Peyer's patch (tissue), 4 donors: ENCODE measurements around the gene OSTN. TPM values are rescaled to one million over a fixed set of nuclear protein-coding genes. Genes with fewer than 3 reads are reported as not detected.
"Not testable (repeated sequence)": the region's sequence is repeated elsewhere in the genome, so short reads cannot be mapped to it uniquely, and the experiment has no call there.

Experiments used
- DNase-seq, 3 donors: peaks; one replicate each; pipeline ENCODE4 v3.0.0-alpha.2; 2017 to 2019
- H3K27ac ChIP-seq, 4 donors: fragments of 200-600 bp; sonication (generic); one replicate each; pipeline ENCODE4 v1.5.1; 2016 to 2019
- H3K27me3 ChIP-seq, 2 donors: fragments of 200-600 bp; sonication (generic); one replicate each; pipeline ENCODE4 v1.5.1; 2019
- H3K36me3 ChIP-seq, 3 donors: fragments of 200-600 bp; sonication (generic); one replicate each; pipeline ENCODE4 v1.5.1; 2016 to 2019
- H3K4me1 ChIP-seq, 4 donors: fragments of 200-600 bp; sonication (generic); one replicate each; pipeline ENCODE4 v1.5.1; 2016 to 2019
- H3K4me3 ChIP-seq, 4 donors: fragments of 200-600 bp; sonication (generic); 1 replicate in 3 of 4; 2 replicates in 1 of 4; pipeline ENCODE4 v1.5.1; 2016 to 2019; ENCODE audit warnings: mild to moderate bottlenecking in 1 of 4
- H3K9me3 ChIP-seq, 4 donors: fragments of 200-600 bp; sonication (generic); one replicate each; pipeline ENCODE4 v1.5.1; 2016 to 2019; ENCODE audit warnings: mild to moderate bottlenecking in 1 of 4
- CTCF ChIP-seq, 6 experiments: fragments of 450-650 bp in 4 of 6; fragments of 200-600 bp in 2 of 6; sonication (generic) in 1 of 6; IDR thresholded peaks; one replicate each; pipeline ENCODE4 v1.5.1; 2017 to 2019; ENCODE audit warnings: antibody characterized with exemption in 6 of 6, mild to moderate bottlenecking in 3 of 6, moderate library complexity in 1 of 6
- POLR2A ChIP-seq, 2 donors: fragments of 450-650 bp; IDR thresholded peaks; one replicate each; pipeline ENCODE4 v1.5.1; 2017; ENCODE audit warnings: antibody characterized with exemption in 2 of 2, mild to moderate bottlenecking in 2 of 2, moderate library complexity in 2 of 2
- total RNA-seq, 4 donors: library from RNA; depleted of rRNA; stranded (reverse); fragments of >200 nt; gene quantifications; one replicate each; pipeline ENCODE4 v1.1.0, GENCODE V29; 2016

OSTN gene
- total RNA-seq, 4 donors from 2014 or later, result not detected

- no peaks in the 10 kb centered on the region for H3K9me3 ChIP-seq
- no peak for DNase-seq
- H3K4me3 ChIP-seq, result no peak overlapping the region
- no peaks in the 10 kb centered on the region for H3K4me1 ChIP-seq
- no peaks in the 10 kb centered on the region for H3K27me3 ChIP-seq
- H3K36me3 ChIP-seq, result no peaks in the 10 kb centered on the region
- H3K27ac ChIP-seq, result no peak overlapping the region
- no peak for TF ChIP-seq CTCF (IDR thresholded peaks at IDR 0.05)
- TF ChIP-seq POLR2A (IDR thresholded peaks at IDR 0.05), result no peak
These were observed 37.6 kb downstream of the OSTN start for GRCh38 chr3:191236646-191237045.

- H3K27ac ChIP-seq, result no peak overlapping the region
- DNase-seq, result no peak
- H3K4me1 ChIP-seq, result no peaks in the 10 kb centered on the region
- H3K36me3 ChIP-seq, result no peaks in the 10 kb centered on the region
- H3K4me3 ChIP-seq, result no peak overlapping the region
- no peaks in the 10 kb centered on the region for H3K27me3 ChIP-seq
- no peaks in the 10 kb centered on the region for H3K9me3 ChIP-seq
- TF ChIP-seq POLR2A (IDR thresholded peaks at IDR 0.05), result no peak
These were observed 38.2 kb downstream of the OSTN start for GRCh38 chr3:191237047-191237882.

GRCh38 chr3:191238321-191238817, 39.3 kb downstream of the OSTN start:
- TF ChIP-seq POLR2A (IDR thresholded peaks at IDR 0.05) (no peak), CTCF (IDR thresholded peaks at IDR 0.05) (no peak)
- Histone ChIP-seq H3K27me3 (no peaks in the 10 kb centered on the region), H3K36me3 (no peaks in the 10 kb centered on the region), H3K4me1 (no peaks in the 10 kb centered on the region), H3K4me3 (no peak overlapping the region), H3K9me3 (no peaks in the 10 kb centered on the region), H3K27ac (no peak overlapping the region)
- no peak for DNase-seq

GRCh38 chr3:191239407-191240031, 40.5 kb downstream of the OSTN start:
- no peak overlapping the region for H3K27ac ChIP-seq
- no peaks in the 10 kb centered on the region for H3K4me1 ChIP-seq
- DNase-seq, result no peak
- H3K36me3 ChIP-seq, result no peaks in the 10 kb centered on the region
- no peaks in the 10 kb centered on the region for H3K27me3 ChIP-seq
- H3K4me3 ChIP-seq, result no peak overlapping the region
- TF ChIP-seq CTCF (IDR thresholded peaks at IDR 0.05) (no peak), POLR2A (IDR thresholded peaks at IDR 0.05) (no peak)
- H3K9me3 ChIP-seq, result no peaks in the 10 kb centered on the region

GRCh38 chr3:191240486-191240885, 41.4 kb downstream of the OSTN start:
- TF ChIP-seq CTCF (IDR thresholded peaks at IDR 0.05), result no peak
- no peak for TF ChIP-seq POLR2A (IDR thresholded peaks at IDR 0.05)
- no peak for DNase-seq
- no peak overlapping the region for H3K27ac ChIP-seq
- H3K4me3 ChIP-seq, result no peak overlapping the region
- no peaks in the 10 kb centered on the region for H3K9me3 ChIP-seq
- H3K4me1 ChIP-seq, result no peaks in the 10 kb centered on the region
- no peaks in the 10 kb centered on the region for H3K36me3 ChIP-seq
- H3K27me3 ChIP-seq, result no peaks in the 10 kb centered on the region

- no peak for DNase-seq
- Histone ChIP-seq H3K4me3 (no peak overlapping the region), H3K4me1 (no peaks in the 10 kb centered on the region), H3K36me3 (no peaks in the 10 kb centered on the region), H3K27ac (no peak overlapping the region), H3K27me3 (no peaks in the 10 kb centered on the region), H3K9me3 (no peaks in the 10 kb centered on the region)
- peak; percentile 26 to 44 (median 36) for TF ChIP-seq CTCF (IDR thresholded peaks at IDR 0.05)
- no peak for TF ChIP-seq POLR2A (IDR thresholded peaks at IDR 0.05)
These were observed 45.3 kb downstream of the OSTN start for GRCh38 chr3:191244242-191244867.

GRCh38 chr3:191246034-191246433, 47.0 kb downstream of the OSTN start:
- not testable (repeated sequence) for H3K27me3 ChIP-seq, H3K9me3 ChIP-seq, H3K36me3 ChIP-seq, H3K4me1 ChIP-seq, H3K4me3 ChIP-seq
- peak overlapping the region in 2 of 4 donors; percentile 24 to 61 for H3K27ac ChIP-seq
- DNase-seq, result peak in 2 of 3 donors; percentile 76 to 78
